H4 (cell line): Measurements from ENCODE around the gene ACOX3. TPM values are rescaled to one million over a fixed set of nuclear protein-coding genes. Genes with fewer than 3 reads are reported as not detected.

Source experiments
- DNase-seq: peaks from one replicate; pipeline ENCODE4 v3.0.0-alpha.2; 2015; ENCODE audit warnings: low spot score
- total RNA-seq: library from RNA; depleted of rRNA; stranded (reverse); fragments of >200 nt; shearing (Covaris generic); gene quantifications from 2 replicates; pipeline ENCODE4 v1.2.3, GENCODE V29; 2014

Gene ACOX3
- total RNA-seq, 1 experiment from 2014 or later: 23.4 TPM

DNA sequence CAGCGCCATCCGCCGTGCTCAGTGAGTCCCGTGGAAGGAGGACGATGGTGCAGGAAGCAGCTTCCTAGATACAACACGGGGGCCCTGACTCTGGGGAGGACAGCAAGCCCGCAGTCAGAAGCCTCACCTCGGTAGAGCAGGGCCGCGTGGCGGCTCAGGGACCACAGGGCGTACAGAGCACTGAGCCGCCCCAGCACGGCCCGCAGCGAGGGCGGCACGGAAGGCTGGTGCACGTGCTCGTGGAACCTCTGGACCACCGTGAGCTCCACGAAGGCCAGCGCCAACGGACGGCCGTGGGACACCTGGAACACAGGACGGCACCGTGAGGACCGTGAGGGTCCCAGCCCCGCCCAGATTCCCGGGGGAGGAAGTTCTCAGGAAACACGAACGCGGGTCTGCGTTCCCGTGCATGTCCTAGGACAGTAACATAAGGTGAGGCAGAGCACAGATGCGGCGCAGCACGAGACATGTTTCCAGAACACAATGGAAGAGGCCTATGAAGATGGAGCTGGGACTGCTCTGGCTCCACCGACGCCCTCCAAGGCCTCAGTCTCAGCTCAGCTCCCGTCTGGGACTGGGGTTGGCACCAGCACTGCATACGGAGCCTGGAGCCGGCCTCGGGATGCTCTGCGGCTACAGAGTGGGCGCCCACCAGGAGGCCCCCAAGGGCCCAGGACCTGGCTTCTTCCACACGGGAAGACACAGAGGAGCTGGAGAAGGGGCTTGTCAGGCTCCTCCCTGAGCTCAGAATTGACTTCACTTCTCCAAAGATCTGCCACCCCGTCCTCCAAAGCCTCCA lies 65.5 kb downstream of the ACOX3 start:
- no peak for DNase-seq

- DNase-seq: no peak
Measured at GRCh38 chr4:8373973-8374545, 66.5 kb downstream of the ACOX3 start.

GRCh38 chr4:8373270-8373972 lies 67.1 kb downstream of the ACOX3 start:
- no peak for DNase-seq

DNA sequence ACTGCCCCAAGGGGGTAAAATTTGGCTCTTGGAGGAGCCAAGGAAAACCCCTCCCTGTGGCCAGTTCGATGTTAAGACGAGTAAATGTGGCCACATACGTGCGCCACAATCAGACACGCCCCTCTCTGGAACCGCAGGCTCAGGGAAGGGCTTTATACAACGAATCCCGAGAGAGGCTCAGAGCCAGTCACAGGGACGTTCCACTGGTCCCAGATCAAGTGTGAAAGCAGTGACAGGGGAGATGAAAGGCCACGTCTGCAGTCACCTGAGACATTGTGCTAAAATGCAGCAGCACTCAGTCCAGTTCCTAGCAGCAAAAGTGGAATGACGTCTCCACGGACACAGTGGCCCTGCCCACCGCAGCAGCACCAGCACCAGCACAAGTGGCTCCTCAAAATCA lies 68.0 kb downstream of the ACOX3 start:
- DNase-seq: no peak

DNA sequence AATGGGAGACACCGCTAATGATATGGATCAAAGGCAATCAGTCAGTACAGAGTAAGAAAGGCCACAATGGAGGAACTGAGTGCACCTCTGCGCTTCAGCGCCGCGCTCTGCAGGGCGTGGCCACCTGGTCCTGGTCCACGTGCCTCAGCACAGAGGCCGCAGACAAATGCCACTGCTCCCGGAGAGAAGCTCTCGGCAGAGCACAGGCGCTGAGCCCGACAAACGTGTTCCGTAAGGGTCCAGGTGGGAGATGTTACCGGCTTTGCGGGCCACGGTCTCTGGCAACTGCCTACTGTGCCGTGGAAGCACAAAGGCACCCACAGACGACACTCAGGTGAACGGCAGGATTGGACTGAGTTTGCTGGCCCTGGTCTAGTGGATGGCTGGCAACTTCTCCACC lies 68.9 kb downstream of the ACOX3 start:
- no peak for DNase-seq

DNA sequence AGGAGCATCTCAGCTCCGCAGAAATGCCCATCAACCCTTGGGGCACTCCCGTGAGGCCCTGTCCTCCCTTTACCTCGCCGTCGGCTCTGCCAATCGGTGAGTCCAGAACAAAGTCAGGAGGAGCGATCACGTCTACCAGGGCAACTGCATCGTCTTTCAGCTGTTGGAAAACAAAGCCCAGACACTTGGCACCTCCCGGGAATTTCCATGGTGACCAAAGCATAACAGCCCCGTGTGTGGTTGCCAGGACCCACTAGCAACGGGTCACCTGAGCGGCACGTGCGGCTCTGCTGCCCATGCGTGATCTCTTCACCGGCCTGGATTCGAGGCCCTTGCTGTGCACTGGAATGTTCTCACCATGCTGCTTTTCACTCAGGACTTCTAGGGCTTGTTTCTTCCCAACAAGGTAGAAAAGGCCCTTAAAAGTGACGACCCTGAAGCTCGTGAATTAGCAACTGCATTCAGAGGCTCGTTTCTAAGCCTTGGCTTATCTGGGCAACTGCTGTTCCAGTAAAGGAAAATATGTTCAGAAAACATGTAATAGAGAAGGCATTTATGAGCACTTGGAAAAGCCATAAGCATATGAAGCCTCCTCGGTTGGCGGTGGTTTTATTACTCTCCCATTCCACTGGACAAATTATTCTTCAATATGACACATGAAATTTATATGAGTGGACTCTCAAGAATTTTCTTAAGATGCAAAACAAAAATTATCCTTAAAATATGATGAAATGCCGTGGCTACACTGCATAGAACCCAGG lies 69.5 kb downstream of the ACOX3 start:
- DNase-seq: no peak

DNA sequence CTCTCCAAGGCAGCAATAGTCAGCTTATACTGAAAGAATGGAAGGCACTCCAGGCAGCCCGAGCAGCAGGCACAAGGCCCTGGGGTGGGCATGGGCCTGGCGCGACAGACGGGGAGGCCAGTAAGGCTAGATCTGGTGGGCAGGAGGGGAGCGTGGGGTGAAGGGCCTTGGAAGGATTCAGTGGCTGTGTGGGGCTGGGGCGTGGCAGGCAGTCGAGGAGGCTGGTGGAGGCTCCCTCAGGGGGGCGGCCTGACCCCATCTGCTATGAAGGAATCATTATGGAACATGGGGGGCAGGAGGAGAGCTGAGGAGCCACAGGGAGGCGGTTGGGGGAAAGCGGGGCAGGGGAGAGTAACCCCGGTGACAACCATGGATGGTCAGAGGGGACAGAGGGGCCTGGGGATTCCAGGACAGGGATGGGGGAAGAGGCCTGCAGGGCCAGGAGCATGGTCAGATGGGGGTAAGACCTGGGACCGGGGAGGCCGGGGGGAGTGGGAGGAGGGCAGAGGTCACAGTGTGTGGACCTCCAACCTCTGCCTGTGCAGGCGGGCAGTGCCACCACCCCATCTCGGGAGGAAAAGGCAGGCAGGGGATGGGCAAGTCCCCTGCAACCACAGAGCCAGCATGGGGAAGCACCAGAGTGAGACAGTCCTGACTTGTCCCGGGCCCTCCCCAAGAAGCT lies 70.3 kb downstream of the ACOX3 start:
- DNase-seq: no peak

- DNase-seq: no peak
Measured at GRCh38 chr4:8369426-8370105, 71.0 kb downstream of the ACOX3 start.

- no peak for DNase-seq
Measured at GRCh38 chr4:8368998-8369397, 71.5 kb downstream of the ACOX3 start.

- DNase-seq: no peak
Measured at GRCh38 chr4:8368061-8368481, 72.5 kb downstream of the ACOX3 start.

GRCh38 chr4:8366601-8367000 lies 73.9 kb downstream of the ACOX3 start:
- no peak for DNase-seq

DNA sequence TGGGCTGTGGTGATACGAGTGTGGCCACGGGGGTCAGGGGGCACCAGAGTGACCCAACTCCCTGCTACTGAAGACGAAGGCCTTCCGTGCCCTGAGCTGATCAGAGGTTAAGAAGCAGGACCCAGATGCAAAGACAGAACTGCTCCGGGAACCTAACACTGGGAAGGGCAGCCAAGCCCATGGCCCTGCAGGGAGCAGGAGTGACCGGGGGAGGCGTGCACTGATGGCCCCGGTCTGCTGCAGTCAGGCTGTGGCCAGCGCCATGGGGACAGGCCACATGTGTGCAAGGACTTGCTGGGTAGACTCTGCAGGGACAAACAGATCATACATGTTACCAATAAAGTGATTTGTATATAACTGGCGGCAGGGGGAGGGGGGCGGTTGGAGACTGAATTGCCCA lies 74.6 kb downstream of the ACOX3 start:
- no peak for DNase-seq

- no peak for DNase-seq
Measured at GRCh38 chr4:8365353-8365752, 75.2 kb downstream of the ACOX3 start.

GRCh38 chr4:8364848-8365350 lies 75.6 kb downstream of the ACOX3 start:
- DNase-seq: no peak

DNA sequence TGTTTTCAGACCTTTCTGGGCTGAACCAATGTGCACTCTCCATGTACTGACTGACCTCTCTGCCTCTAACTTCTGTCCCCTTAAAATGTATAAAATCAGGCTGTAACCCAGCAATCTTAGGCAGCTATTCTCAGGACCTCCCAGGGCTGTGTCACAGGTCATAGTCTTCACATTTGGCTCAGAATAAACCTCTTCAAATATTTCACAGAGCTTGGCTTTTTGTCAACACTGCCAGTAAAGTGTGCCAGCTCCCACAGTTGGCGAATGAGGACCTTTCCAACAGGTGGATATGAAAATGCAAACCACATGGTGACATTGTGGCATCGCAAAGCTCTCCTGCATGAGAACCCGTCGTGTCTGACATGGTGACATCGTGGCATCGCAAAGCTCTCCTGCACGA lies 76.4 kb downstream of the ACOX3 start:
- no peak for DNase-seq

DNA sequence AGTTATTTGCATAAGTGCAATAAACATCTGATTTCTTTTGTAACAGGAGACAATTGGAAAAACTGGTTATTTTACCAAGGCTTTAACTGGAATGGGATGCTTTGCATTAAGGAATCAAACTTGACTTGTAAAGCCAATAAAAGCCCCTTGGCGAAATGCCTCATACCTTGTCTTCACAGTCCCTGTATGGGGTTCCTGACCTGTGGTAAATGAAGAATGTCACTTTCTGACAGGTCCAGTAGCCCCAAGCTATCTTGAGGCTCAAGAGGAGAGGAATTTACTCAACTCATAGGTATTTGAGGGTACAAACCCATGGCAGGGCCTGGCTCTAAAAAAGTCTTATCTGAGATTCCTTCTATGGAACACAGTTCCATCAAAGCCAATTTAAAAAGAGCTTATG lies 78.0 kb downstream of the ACOX3 start:
- DNase-seq: no peak

DNA sequence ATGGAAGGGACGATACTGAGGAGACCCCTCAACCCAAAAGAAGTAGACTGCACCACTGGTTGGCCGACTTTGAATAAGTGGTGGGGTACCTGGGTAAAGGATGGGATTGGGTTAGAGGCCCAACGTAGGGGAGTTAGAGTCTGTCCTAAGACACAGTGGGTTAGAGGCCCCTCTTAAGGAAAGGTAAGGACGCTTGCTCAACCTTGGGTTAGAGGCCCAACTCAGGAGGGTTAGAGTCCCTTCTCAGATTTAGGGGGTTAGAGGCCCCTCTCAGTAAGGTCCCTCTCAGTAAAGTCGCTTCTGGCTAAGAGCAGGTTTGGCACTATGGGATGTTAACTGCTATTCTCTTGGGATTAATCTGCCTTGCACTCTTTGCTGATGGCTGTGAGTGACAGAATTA lies 81.3 kb downstream of the ACOX3 start:
- no peak for DNase-seq

- no peak for DNase-seq
Measured at GRCh38 chr4:8356856-8357255, 83.7 kb downstream of the ACOX3 start.

DNA sequence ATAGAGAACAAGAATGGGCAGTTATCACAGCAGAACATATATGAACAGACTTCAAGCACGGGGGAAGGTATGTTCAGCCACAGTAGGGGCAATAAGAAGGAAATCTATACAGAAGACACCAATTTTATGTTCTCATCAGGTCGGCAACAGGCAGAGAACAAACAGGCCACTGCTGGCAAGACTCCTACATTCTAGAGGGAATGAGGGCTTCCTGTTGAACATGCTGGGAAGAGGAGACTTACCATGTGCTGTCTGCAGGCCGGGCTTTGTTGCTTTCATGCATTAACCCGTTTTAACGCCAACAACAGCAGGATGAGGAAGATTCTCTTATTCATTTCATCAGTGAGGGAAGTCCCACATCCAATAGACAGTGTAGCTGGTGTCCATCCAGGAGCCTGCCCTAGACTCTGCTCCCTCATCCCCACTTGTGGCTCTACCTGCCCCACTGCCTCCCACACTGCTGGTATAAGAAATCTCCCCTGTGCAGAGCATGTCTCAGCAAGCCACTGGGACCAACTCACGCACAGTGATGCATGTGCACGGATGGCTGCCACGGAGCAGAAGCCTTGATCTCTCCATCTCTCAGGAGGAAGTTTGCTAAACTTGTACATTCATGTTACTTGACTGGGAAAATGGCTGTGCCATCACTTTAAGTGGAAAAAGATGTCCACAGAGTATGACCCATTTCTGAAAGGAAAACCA lies 84.5 kb downstream of the ACOX3 start:
- DNase-seq: no peak

GRCh38 chr4:8355306-8355705 lies 85.2 kb downstream of the ACOX3 start:
- DNase-seq: no peak
